ENCODE results near the gene ALDH1L1. TPM values are rescaled to one million over a fixed set of nuclear protein-coding genes. Genes with fewer than 3 reads are reported as not detected.

Gene ALDH1L1
- total and polyA plus RNA-seq, 2 of the 4 experiments (the other 2 are of a cell fraction) = not detected

DNA sequence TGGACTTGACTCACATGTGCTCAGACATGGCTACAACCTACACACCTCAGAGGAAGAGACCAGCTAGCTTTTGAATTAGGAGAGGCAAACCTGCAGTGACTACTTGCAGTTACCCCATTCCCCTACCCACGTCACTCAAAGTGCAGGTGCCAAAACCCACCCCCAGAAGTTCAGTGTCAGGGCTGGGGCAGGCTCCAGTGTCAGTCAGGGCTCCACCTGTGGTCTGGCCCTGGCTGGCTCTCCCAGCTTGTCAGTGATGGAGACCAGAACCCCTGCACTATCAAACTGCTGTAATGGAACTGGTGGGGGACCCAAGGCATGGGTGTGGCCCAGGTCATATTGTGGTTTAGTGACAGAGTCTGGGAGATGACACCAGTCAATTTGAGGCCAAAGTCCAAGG, 63.9 kb downstream of the ALDH1L1 start:
- Histone ChIP-seq H3K23ac (ENCODE audit: low read depth, low read length) (no peak overlapping the region), H3K4me2 (ENCODE audit: low read depth, low read length) (no peak overlapping the region), H3K14ac (replicated peaks; ENCODE audit: low read depth, low read length) (no peak overlapping the region), H2BK20ac (ENCODE audit: low read depth, low read length) (no peak overlapping the region), H3K36me3 (ENCODE audit: control insufficient read depth, insufficient read depth, low read length) (no peaks in the 10 kb centered on the region), H3K9me3 (ENCODE audit: control insufficient read depth, insufficient read depth, low read length) (0 out of 2 replicates have a peak, but pooled peaks cover 2% of the 10 kb centered on the region), H3K18ac (ENCODE audit: low read depth, low read length) (no peak overlapping the region), H2BK5ac (ENCODE audit: low read depth, low read length, poor library complexity, severe bottlenecking) (no peak overlapping the region), H3K4me3 (ENCODE audit: insufficient read depth, low read depth, low read length) (no peak overlapping the region), H2AK9ac (replicated peaks; ENCODE audit: low read depth, low read length, poor library complexity) (no peak overlapping the region), H2AFZ (replicated peaks; ENCODE audit: low read length, poor library complexity) (no peak overlapping the region), H3K27me3 (ENCODE audit: control insufficient read depth, insufficient read depth, low read length) (peaks cover 39% of the 10 kb centered on the region), H2AK5ac (ENCODE audit: low read depth, low read length) (no peak overlapping the region), H2BK120ac (ENCODE audit: low read depth, low read length) (no peak overlapping the region), H3K4ac (ENCODE audit: low read depth, low read length) (no peak overlapping the region), H3K79me1 (ENCODE audit: low read depth in 1 of 2, low read length in 2 of 2) (no peaks in the 10 kb centered on the region), H3K56ac (ENCODE audit: extremely low read depth, insufficient read depth, low read length) (no peak overlapping the region), H4K20me1 (ENCODE audit: insufficient read depth, low read length) (no peaks in the 10 kb centered on the region), H3K27ac (ENCODE audit: insufficient read depth, low read length) (no peak overlapping the region), H4K8ac (ENCODE audit: low read depth in 2 of 2, low read length in 2 of 2) (no peak overlapping the region), H4K91ac (ENCODE audit: insufficient read depth, low read depth, low read length) (no peak overlapping the region), H3K9me1 (ENCODE audit: insufficient read depth, low read length) (no peaks in the 10 kb centered on the region), H3K4me1 (ENCODE audit: control insufficient read depth, insufficient read depth, low read length) (no peaks in the 10 kb centered on the region), H3K9ac (ENCODE audit: low read depth, low read length) (no peak overlapping the region), H2BK15ac (ENCODE audit: low read depth, low read length) (no peak overlapping the region), H4K5ac (ENCODE audit: low read depth, low read length) (no peak overlapping the region)
- ChIA-PET CTCF (interaction anchor here (0.7 to 1.3 kb wide), 3 partner anchors 16 to 188 kb away, joined by 3 to 5 read pairs (median 4); no protein-coding TSS in a partner anchor), POLR2A (ENCODE audit: unreplicated experiment) (no interaction called here)
- no TSS peak for BruUV-seq (replicated peaks)
- intact Hi-C loops (cut with micrococcal nuclease) = no loop called here
- TF ChIP-seq RFX5 (IDR thresholded peaks at IDR 0.05; ENCODE audit: low read depth, low read length) (no peak), CEBPB (IDR thresholded peaks at IDR 0.05; ENCODE audit: low read depth, low read length) (no peak), MXI1 (IDR thresholded peaks at IDR 0.05; ENCODE audit: borderline replicate concordance, low read depth, low read length) (no peak), MAFK (IDR thresholded peaks at IDR 0.05; ENCODE audit: low read depth, low read length) (no peak), RAD21 (IDR thresholded peaks at IDR 0.05; ENCODE audit: low read length) (no peak), SMC3 (IDR thresholded peaks at IDR 0.05; ENCODE audit: low read depth, low read length) (no peak), NFE2L2 (IDR thresholded peaks at IDR 0.05; ENCODE audit: low read depth, low read length) (no peak)
- no peak for ATAC-seq (ENCODE audit: low read depth)
- DNase-seq = no peak
- dilution Hi-C loops (cut with HindIII; ENCODE audit: low sequenced_read_pairs, unreplicated experiment) = no loop called here
- in situ Hi-C loops (cut with MboI; ENCODE audit: low sequenced_read_pairs) = loop anchor here (10.0 kb wide), 1 partner anchor 258 kb away; no protein-coding TSS in a partner anchor
- WGBS, 2 experiments (ENCODE audit: extremely low coverage in 2 of 2, insufficient read length in 1 of 2) = no CpG with 5 or more reads among the region's 1 CpG
